ENCODE results near the gene ASCL4.

The ASCL4 gene

GRCh38 chr12:107788690-107789458 lies 14.4 kb downstream of the ASCL4 start:
- no peak for TF ChIP-seq ZNF274 (IDR thresholded peaks at IDR 0.05; ENCODE audit: low read depth, low read length)
- no peak overlapping the region for H3K4me3 ChIP-seq (ENCODE audit: low read length)

- TF ChIP-seq ZNF274 (IDR thresholded peaks at IDR 0.05; ENCODE audit: low read depth, low read length): no peak
- H3K4me3 ChIP-seq (ENCODE audit: low read length): no peak overlapping the region
Observed at GRCh38 chr12:107791465-107792089, 17.1 kb downstream of the ASCL4 start.

GRCh38 chr12:107794451-107794850 lies 19.9 kb downstream of the ASCL4 start:
- no peak for TF ChIP-seq ZNF274 (IDR thresholded peaks at IDR 0.05; ENCODE audit: low read depth, low read length)
- H3K4me3 ChIP-seq (ENCODE audit: low read length): no peak overlapping the region

- TF ChIP-seq ZNF274 (IDR thresholded peaks at IDR 0.05; ENCODE audit: low read depth, low read length): no peak
- H3K4me3 ChIP-seq (ENCODE audit: low read length): no peak overlapping the region
Observed at GRCh38 chr12:107798580-107798979, 24.1 kb downstream of the ASCL4 start.

GRCh38 chr12:107801150-107801549 lies 26.6 kb downstream of the ASCL4 start:
- no peak overlapping the region for H3K4me3 ChIP-seq (ENCODE audit: low read length)
- TF ChIP-seq ZNF274 (IDR thresholded peaks at IDR 0.05; ENCODE audit: low read depth, low read length): no peak

- TF ChIP-seq ZNF274 (IDR thresholded peaks at IDR 0.05; ENCODE audit: low read depth, low read length): no peak
- H3K4me3 ChIP-seq (ENCODE audit: low read length): no peak overlapping the region
Observed at GRCh38 chr12:107803092-107803491, 28.6 kb downstream of the ASCL4 start.

GRCh38 chr12:107805488-107806180 lies 31.1 kb downstream of the ASCL4 start:
- TF ChIP-seq ZNF274 (IDR thresholded peaks at IDR 0.05; ENCODE audit: low read depth, low read length): no peak
- H3K4me3 ChIP-seq (ENCODE audit: low read length): no peak overlapping the region

- TF ChIP-seq ZNF274 (IDR thresholded peaks at IDR 0.05; ENCODE audit: low read depth, low read length): no peak
- H3K4me3 ChIP-seq (ENCODE audit: low read length): no peak overlapping the region
Observed at GRCh38 chr12:107807471-107808150, 33.1 kb downstream of the ASCL4 start.

GRCh38 chr12:107817250-107817649 lies 42.7 kb downstream of the ASCL4 start:
- H3K4me3 ChIP-seq (ENCODE audit: low read length): no peak overlapping the region
- TF ChIP-seq ZNF274 (IDR thresholded peaks at IDR 0.05; ENCODE audit: low read depth, low read length): no peak

- no peak overlapping the region for H3K4me3 ChIP-seq (ENCODE audit: low read length)
- TF ChIP-seq ZNF274 (IDR thresholded peaks at IDR 0.05; ENCODE audit: low read depth, low read length): no peak
Observed at GRCh38 chr12:107818984-107819383, 44.5 kb downstream of the ASCL4 start.

- no peak for TF ChIP-seq ZNF274 (IDR thresholded peaks at IDR 0.05; ENCODE audit: low read depth, low read length)
- no peak overlapping the region for H3K4me3 ChIP-seq (ENCODE audit: low read length)
Observed at GRCh38 chr12:107822356-107822755, 47.9 kb downstream of the ASCL4 start.
